DND-41 (cell line): Measurements from ENCODE around the gene ZNF669.

Source experiments
- EZH2 ChIP-seq: IDR thresholded peaks from 3 replicates; pipeline ENCODE4 v1.6.1; 2012; ENCODE audit warnings: borderline replicate concordance, low read depth, mild to moderate bottlenecking, moderate library complexity, low read length, inconsistent platforms; ENCODE audit not compliant: severe bottlenecking
- TF ChIP-seq, protein P1 (sequence below): IDR thresholded peaks from 2 replicates; pipeline ENCODE4 v1.5.1; 2012; ENCODE audit warnings: borderline replicate concordance, low read length, moderate library complexity, mild to moderate bottlenecking; ENCODE audit not compliant: poor library complexity, severe bottlenecking; ENCODE audit errors: extremely low read depth

- TF ChIP-seq, protein P1, sequence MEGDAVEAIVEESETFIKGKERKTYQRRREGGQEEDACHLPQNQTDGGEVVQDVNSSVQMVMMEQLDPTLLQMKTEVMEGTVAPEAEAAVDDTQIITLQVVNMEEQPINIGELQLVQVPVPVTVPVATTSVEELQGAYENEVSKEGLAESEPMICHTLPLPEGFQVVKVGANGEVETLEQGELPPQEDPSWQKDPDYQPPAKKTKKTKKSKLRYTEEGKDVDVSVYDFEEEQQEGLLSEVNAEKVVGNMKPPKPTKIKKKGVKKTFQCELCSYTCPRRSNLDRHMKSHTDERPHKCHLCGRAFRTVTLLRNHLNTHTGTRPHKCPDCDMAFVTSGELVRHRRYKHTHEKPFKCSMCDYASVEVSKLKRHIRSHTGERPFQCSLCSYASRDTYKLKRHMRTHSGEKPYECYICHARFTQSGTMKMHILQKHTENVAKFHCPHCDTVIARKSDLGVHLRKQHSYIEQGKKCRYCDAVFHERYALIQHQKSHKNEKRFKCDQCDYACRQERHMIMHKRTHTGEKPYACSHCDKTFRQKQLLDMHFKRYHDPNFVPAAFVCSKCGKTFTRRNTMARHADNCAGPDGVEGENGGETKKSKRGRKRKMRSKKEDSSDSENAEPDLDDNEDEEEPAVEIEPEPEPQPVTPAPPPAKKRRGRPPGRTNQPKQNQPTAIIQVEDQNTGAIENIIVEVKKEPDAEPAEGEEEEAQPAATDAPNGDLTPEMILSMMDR = no peak
- no peak for TF ChIP-seq EZH2
Observed at GRCh38 chr1:247131236-247131635, 27.1 kb upstream of the ZNF669 start.
